ENCODE measurements around the gene NAGS. TPM values are rescaled to one million over a fixed set of nuclear protein-coding genes. Genes with fewer than 3 reads are reported as not detected.

Gene NAGS
- total and polyA plus RNA-seq, 2 donors (not counting 1 experiment from before 2014, with no cell fraction given) = 0.66 to 2.2 TPM

DNA sequence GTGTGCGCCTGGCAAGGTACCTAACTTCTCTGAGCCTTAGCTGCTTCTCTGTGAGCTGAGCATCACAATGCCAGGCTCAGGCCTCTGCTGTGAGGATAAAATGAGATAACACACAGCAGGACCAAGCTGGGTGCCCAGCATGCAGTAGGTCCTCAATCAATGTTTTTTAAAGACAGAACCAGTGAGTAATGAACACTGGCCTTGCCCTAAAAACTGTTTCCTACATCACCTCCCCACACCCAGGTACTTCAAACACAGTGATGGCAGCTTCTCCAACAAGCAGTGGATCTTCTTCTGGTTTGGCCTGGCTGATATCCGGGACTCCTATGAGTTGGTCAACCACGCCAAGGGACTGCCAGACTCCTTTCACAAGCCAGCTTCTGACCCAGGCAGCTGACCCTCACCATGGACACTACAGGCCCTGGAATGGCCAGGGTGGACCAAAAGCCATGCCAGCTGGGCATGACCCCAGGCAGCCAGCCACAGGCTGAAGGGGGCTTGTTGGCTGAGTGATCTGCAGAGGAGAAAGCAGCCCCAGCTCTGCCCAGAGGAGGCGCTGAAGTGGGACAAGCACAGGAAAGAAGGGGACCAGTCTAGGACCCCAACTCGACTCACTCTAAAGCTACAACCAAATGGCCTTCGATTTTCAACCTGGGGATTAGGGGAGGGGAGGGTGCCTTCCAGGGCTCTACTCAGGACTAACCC is 3.9 kb downstream of the NAGS start:
- WGBS (ENCODE audit: insufficient coverage) = 98% methylated on average over 3 of the region's 6 CpGs

More for the DNA sequence above, 3.9 kb downstream of the NAGS start:
- Mint-ChIP-seq H3K9me3 (ENCODE audit: insufficient read depth) (no peaks in the 10 kb centered on the region), H3K4me3 (peak overlapping the region; percentile 95), H3K4me1 (peaks cover 36% of the 10 kb centered on the region), H3K27ac (peak overlapping the region; percentile 76), H3K27me3 (peaks cover 11% of the 10 kb centered on the region)
- Histone ChIP-seq H3K4me3 (ENCODE audit: control extremely low read depth in 1 of 5, extremely low read depth in 1 of 5, insufficient read depth in 1 of 5, low read depth in 2 of 5, low read length in 4 of 5) (no peak overlapping the region), H3K4me1 (ENCODE audit: control insufficient read depth in 2 of 2, insufficient read depth in 2 of 2, low read length in 2 of 2) (peaks cover 37 to 42% of the 10 kb centered on the region in 2 donors), H3K36me3 (replicated peaks in 1 of 2; ENCODE audit: control extremely low read depth in 1 of 2, control insufficient read depth in 1 of 2, extremely low read depth in 1 of 2, insufficient read depth in 2 of 2, low read length in 1 of 2) (peaks cover 0 to 11% of the 10 kb centered on the region in 2 experiments), H3K27me3 (replicated peaks in 1 of 4; ENCODE audit: control extremely low read depth in 1 of 4, control insufficient read depth in 3 of 4, insufficient read depth in 4 of 4, low read length in 3 of 4) (peaks cover 0 to 28% (median 11%) of the 10 kb centered on the region in 4 experiments), H3K27ac (ENCODE audit: low read length in 2 of 2) (no peak overlapping the region), H3K9ac (ENCODE audit: low read length) (no peak overlapping the region), H4K20me1 (ENCODE audit: control insufficient read depth, insufficient read depth, low read length, poor library complexity, severe bottlenecking) (no peaks in the 10 kb centered on the region), H3K4me2 (replicated peaks; ENCODE audit: low read depth, low read length, poor library complexity, severe bottlenecking) (peak overlapping the region; percentile 100), H3K9me3 (ENCODE audit: control extremely low read depth in 1 of 3, control insufficient read depth in 2 of 3, insufficient read depth in 1 of 3, low read length in 2 of 3) (peaks cover 0 to 19% (median 0%) of the 10 kb centered on the region in 3 donors), H3K79me2 (ENCODE audit: control insufficient read depth, insufficient read depth, low read length) (peaks cover 20% of the 10 kb centered on the region), H2AFZ (ENCODE audit: insufficient read depth, low read depth, low read length, poor library complexity, severe bottlenecking) (no peak overlapping the region)
- intact Hi-C loops (cut with micrococcal nuclease) = loop anchor here (5.0 kb wide), 1 partner anchor 1139 kb away; the partner anchor contains the start of gene HEXIM1
- ChIA-PET POLR2A (interaction anchor here (0.6 kb wide), 1 partner anchor 339 kb away, joined by 3 read pairs; no protein-coding TSS in a partner anchor), CTCF (interaction anchor here (1.2 to 2.5 kb wide), 3 partner anchors 64 to 115 kb away, joined by 4 to 7 read pairs (median 7); partner anchors contain the start of gene HDAC5)
- ATAC-seq (ENCODE audit: low read depth) = no peak
- TF ChIP-seq, protein P1, sequence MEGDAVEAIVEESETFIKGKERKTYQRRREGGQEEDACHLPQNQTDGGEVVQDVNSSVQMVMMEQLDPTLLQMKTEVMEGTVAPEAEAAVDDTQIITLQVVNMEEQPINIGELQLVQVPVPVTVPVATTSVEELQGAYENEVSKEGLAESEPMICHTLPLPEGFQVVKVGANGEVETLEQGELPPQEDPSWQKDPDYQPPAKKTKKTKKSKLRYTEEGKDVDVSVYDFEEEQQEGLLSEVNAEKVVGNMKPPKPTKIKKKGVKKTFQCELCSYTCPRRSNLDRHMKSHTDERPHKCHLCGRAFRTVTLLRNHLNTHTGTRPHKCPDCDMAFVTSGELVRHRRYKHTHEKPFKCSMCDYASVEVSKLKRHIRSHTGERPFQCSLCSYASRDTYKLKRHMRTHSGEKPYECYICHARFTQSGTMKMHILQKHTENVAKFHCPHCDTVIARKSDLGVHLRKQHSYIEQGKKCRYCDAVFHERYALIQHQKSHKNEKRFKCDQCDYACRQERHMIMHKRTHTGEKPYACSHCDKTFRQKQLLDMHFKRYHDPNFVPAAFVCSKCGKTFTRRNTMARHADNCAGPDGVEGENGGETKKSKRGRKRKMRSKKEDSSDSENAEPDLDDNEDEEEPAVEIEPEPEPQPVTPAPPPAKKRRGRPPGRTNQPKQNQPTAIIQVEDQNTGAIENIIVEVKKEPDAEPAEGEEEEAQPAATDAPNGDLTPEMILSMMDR (IDR thresholded peaks at IDR 0.05) = no peak
- TF ChIP-seq EZH2 (IDR thresholded peaks at IDR 0.05; ENCODE audit: borderline replicate concordance, insufficient read depth, low read depth, low read length, poor library complexity, severe bottlenecking) = no peak
- no peak for DNase-seq

Data from B cell (primary cell).